Endothelial cell (in vitro differentiated cells): ENCODE data around the gene SH2D4B. TPM values are rescaled to one million over a fixed set of nuclear protein-coding genes. Genes with fewer than 3 reads are reported as not detected.
A peak's percentile ranks its signal among the peaks of the same experiment; 100 is the strongest.

Experiments used
- DNase-seq: peaks from one replicate; pipeline ENCODE4 v3.0.0; 2021; ENCODE audit warnings: low spot score
- H3K27ac Mint-ChIP-seq: one replicate; pipeline ENCODE4 v1.8.0; 2021; ENCODE audit warnings: mixed read lengths, inconsistent platforms; ENCODE audit not compliant: unreplicated experiment
- H3K27me3 Mint-ChIP-seq: one replicate; pipeline ENCODE4 v1.8.0; 2021; ENCODE audit warnings: mild to moderate bottlenecking, moderate library complexity, mixed read lengths, inconsistent platforms; ENCODE audit not compliant: unreplicated experiment
- H3K36me3 Mint-ChIP-seq: one replicate; pipeline ENCODE4 v1.8.0; 2021; ENCODE audit warnings: mild to moderate bottlenecking, low read depth, mixed read lengths, inconsistent platforms; ENCODE audit not compliant: unreplicated experiment
- H3K4me1 Mint-ChIP-seq: one replicate; pipeline ENCODE4 v1.8.0; 2021; ENCODE audit warnings: mild to moderate bottlenecking, mixed read lengths, inconsistent platforms; ENCODE audit not compliant: unreplicated experiment
- H3K4me3 Mint-ChIP-seq: one replicate; pipeline ENCODE4 v1.8.0; 2021; ENCODE audit warnings: mild to moderate bottlenecking, mixed read lengths, inconsistent platforms; ENCODE audit not compliant: unreplicated experiment
- H3K9me3 Mint-ChIP-seq: one replicate; pipeline ENCODE4 v1.8.0; 2021; ENCODE audit warnings: mixed read lengths, inconsistent platforms; ENCODE audit not compliant: unreplicated experiment
- total RNA-seq: library from RNA; stranded (reverse); fragmentation: NEBNext Ultra II Directional; extraction: Animal tissue kit (Norgen Biotek cat#: 25700); gene quantifications from one replicate; pipeline ENCODE4 v1.2.1, GENCODE V29; 2021; ENCODE audit not compliant: unreplicated experiment
- TF ChIP-seq, protein P1 (sequence below): fragments of 200-600 bp; sonication (generic); IDR thresholded peaks from one replicate; pipeline ENCODE4 v1.5.0; 2021; ENCODE audit warnings: antibody characterized with exemption; ENCODE audit not compliant: unreplicated experiment

SH2D4B gene
- total RNA-seq, 1 donor from 2014 or later, result 0.23 TPM

DNA sequence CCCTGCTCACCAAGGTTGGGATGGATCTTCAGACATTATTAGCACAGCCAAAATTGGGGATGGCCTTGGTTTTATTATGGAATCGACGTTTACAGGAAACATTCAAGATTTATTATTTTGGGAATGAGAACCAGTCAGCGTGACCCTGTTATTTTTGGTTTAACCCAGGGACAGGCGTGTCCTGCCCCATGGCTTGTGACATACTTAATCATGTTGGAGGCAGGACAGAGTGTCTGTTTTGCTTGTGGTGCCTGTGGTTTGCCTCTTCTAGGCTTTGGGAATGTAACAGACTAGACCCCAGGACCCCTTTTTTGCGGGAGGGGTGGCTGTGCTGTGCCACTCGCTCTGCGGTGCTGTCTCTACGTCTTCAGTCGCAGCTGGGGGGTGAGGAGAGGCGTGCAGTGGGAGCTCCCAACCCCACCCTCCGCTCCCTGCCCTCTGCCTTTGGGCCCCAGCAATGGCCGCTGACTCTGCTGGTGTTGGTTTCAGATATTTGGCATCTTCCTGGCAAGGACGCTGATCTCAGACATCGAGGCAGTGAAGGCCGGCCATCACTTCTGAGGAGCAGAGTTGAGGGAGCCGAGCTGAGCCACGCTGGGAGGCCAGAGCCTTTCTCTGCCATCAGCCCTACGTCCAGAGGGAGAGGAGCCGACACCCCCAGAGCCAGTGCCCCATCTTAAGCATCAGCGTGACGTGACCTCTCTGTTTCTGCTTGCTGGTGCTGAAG is 20.1 kb upstream of the SH2D4B start:
- peaks cover 19% of the 10 kb centered on the region for H3K27me3 Mint-ChIP-seq
- no peak for DNase-seq
- H3K36me3 Mint-ChIP-seq, result peaks cover 48% of the 10 kb centered on the region
- H3K4me1 Mint-ChIP-seq, result peaks cover 30% of the 10 kb centered on the region
- no peak overlapping the region for H3K27ac Mint-ChIP-seq
- TF ChIP-seq, protein P1, sequence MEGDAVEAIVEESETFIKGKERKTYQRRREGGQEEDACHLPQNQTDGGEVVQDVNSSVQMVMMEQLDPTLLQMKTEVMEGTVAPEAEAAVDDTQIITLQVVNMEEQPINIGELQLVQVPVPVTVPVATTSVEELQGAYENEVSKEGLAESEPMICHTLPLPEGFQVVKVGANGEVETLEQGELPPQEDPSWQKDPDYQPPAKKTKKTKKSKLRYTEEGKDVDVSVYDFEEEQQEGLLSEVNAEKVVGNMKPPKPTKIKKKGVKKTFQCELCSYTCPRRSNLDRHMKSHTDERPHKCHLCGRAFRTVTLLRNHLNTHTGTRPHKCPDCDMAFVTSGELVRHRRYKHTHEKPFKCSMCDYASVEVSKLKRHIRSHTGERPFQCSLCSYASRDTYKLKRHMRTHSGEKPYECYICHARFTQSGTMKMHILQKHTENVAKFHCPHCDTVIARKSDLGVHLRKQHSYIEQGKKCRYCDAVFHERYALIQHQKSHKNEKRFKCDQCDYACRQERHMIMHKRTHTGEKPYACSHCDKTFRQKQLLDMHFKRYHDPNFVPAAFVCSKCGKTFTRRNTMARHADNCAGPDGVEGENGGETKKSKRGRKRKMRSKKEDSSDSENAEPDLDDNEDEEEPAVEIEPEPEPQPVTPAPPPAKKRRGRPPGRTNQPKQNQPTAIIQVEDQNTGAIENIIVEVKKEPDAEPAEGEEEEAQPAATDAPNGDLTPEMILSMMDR, result no peak
- no peaks in the 10 kb centered on the region for H3K9me3 Mint-ChIP-seq
- no peak overlapping the region for H3K4me3 Mint-ChIP-seq

DNA sequence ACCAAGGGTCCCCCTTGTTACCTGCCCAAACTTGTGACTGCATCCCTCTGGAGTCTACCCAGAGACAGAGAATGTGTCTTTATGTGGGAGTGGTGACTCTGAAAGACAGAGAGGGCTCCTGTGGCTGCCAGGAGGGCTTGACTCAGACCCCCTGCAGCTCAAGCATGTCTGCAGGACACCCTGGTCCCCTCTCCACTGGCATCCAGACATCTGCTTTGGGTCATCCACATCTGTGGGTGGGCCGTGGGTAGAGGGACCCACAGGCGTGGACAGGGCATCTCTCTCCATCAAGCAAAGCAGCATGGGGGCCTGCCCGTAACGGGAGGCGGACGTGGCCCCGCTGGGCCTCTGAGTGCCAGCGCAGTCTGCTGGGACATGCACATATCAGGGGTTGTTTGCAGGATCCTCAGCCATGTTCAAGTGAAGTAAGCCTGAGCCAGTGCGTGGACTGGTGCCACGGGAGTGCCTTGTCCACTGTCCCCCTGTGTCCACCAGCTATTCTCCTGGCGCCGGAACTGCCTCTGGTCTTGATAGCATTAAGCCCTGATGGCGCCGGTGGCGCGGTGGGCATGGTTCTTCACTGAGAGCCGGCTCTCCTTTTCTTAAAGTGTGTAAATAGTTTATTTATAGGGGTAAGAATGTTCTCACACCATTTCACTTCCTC is 19.4 kb upstream of the SH2D4B start:
- Mint-ChIP-seq H3K4me1 (peaks cover 30% of the 10 kb centered on the region), H3K27ac (no peak overlapping the region), H3K9me3 (no peaks in the 10 kb centered on the region), H3K4me3 (peak overlapping the region; percentile 68), H3K27me3 (peaks cover 19% of the 10 kb centered on the region), H3K36me3 (peaks cover 41% of the 10 kb centered on the region)
- TF ChIP-seq, protein P1, result no peak
- no peak for DNase-seq

DNA sequence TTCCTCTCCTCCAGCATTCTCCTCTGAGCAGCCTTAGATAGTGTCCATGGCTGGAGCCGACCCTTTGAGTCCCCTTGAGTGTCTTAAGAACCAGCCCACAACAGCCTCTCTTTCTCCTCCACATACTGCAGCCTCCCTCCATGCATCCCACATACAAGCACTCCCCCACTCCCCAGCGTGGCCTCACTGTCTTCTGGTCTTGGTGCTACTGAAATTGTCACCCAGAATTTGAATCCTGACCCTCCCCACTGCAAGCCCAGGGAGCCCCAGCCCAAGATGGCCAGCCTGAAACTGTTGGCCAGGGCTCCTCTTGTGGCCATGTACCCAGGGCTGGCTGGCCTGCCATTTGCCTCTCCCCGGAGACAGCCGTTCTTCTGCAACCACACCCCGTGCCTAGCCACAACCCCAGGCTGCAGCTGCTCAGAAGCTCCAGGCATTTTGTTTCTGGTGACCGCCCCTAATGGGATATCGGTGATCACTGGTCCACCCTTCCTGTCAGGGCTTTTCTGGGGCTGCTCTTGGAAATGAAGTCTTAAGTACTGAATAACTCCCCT is 18.8 kb upstream of the SH2D4B start:
- TF ChIP-seq, protein P1, result no peak
- no peak for DNase-seq
- H3K4me3 Mint-ChIP-seq, result peak overlapping the region; percentile 68
- peaks cover 30% of the 10 kb centered on the region for H3K4me1 Mint-ChIP-seq
- peak overlapping the region; percentile 80 for H3K27ac Mint-ChIP-seq
- H3K36me3 Mint-ChIP-seq, result peaks cover 41% of the 10 kb centered on the region
- no peaks in the 10 kb centered on the region for H3K9me3 Mint-ChIP-seq
- H3K27me3 Mint-ChIP-seq, result peaks cover 19% of the 10 kb centered on the region

DNA sequence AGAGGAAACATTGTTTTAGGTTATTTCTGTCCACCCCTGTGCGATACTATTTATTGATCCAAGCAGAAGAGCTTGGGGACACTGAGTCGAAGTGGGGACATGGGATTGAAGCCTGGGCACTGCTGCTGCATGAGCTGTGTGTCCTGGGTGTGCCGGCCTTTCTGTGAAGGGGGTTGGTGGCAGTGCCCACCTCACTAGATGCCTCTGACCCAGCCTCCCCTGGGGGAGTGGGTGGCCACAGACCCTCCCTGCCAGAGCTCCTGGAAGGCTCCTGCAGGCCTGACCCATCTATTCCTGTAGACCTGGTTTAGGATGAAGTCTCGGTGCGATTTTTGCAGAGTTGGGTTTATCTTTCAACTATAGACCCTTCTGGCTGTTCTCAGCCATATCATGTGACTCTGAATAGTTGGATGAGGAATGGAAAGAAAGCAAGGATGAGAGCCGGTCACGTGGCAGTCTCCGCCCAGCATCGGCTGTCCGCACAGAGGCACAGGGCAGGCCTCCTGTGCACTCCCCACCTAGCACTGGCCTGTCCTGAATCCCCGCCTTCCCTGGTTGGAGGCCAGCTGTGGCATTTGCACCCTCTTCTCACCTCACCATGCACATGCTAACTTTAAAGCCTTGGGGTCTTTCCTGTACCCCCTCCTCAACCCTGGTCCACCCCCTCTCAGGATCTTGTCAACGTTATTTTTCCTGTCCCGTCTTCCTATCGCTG is 17.6 kb upstream of the SH2D4B start:
- Mint-ChIP-seq H3K27ac (no peak overlapping the region), H3K27me3 (peaks cover 21% of the 10 kb centered on the region), H3K4me1 (peaks cover 35% of the 10 kb centered on the region), H3K36me3 (peaks cover 32% of the 10 kb centered on the region), H3K4me3 (no peak overlapping the region), H3K9me3 (no peaks in the 10 kb centered on the region)
- TF ChIP-seq, protein P1, result no peak
- DNase-seq, result no peak
